ENCODE results near the gene COG1. TPM values are rescaled to one million over a fixed set of nuclear protein-coding genes. Genes with fewer than 3 reads are reported as not detected.

COG1 gene
- total and polyA plus RNA-seq, 9 of the 15 experiments (the other 6 are each of a cell fraction or from before 2014, with no cell fraction given): 9.5 to 26.8 (median 12.9) TPM

DNA sequence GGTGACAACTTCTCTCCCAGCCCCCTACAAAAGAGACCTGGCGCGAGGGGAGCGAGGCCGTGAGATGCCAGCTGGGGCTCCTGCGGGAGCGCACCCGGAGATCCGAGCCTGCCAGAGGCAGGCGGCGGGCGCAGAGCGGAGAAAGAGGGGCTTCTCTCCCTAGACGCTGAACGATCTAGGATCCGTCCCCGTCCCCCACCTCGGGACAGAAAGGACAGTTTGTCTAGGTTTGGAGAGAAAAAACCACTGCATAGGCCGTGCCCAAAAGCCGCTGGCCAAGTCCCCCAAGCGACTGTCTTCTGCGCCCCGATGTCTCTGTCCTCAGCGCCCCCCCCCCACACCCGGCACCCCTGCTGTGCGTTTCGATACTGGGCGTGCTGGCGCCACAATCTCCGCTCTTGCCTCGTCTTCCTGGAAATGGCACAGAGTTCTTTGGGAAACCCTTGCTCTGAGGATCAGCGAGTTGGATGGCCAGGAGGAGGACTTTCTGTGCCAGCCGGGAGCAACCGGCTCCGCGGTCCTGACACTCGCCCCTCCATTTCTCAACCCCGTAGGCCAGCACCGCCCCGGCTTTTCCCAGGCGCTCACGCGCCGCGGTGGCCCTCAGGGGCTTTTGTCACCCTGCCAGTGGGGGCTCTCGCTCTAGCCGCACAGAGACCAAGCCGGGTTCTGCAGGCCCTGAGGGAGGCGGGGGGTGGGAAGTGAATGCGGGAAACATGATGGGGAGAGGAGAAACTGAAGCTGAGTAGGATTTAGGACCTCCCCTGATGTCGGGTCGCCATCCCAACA is 27.0 kb upstream of the COG1 start:
- H3K4me1 ChIP-seq (replicated peaks in 1 of 2; ENCODE audit: control insufficient read depth in 2 of 2, insufficient read depth in 2 of 2, low read length in 2 of 2): peaks cover 0 to 18% of the 10 kb centered on the region in 2 experiments; a peak in 2 of 5 replicates
- no peak overlapping the region for H3K27ac ChIP-seq (ENCODE audit: extremely low read depth, low read depth, low read length)
- FAIRE-seq (no peak), DNase-seq (ENCODE audit: extremely low read depth in 1 of 4, low spot score in 3 of 4) (no peak), ATAC-seq (no peak)
- ChIA-PET POLR2A (interaction anchor here (1.7 kb wide), 1 partner anchor 10 kb away, joined by 4 read pairs; no protein-coding TSS in a partner anchor), CTCF (ENCODE audit: low intra/inter-chr PET ratio) (no interaction called here)
- in situ Hi-C loops (cut with MboI): no loop called here
- intact Hi-C loops (cut with micrococcal nuclease): no loop called here
- no peak overlapping the region for H2AFZ ChIP-seq (ENCODE audit: low read depth, low read length)
- H4K20me1 ChIP-seq (replicated peaks; ENCODE audit: control insufficient read depth, insufficient read depth, low read length): peaks cover 6% of the 10 kb centered on the region
- H3K4me3 ChIP-seq: no peak overlapping the region
- peaks cover 64 to 75% of the 10 kb centered on the region in 2 experiments for H3K27me3 ChIP-seq (ENCODE audit: control insufficient read depth in 2 of 2, insufficient read depth in 2 of 2, low read length in 2 of 2)
- 15% methylated on average over 28 of the region's 51 CpGs for WGBS (ENCODE audit: insufficient coverage, low coverage, missing lambda C conversion rate)
- H3K9me1 ChIP-seq (ENCODE audit: control insufficient read depth, insufficient read depth, low read length): no peaks in the 10 kb centered on the region
- H3K79me2 ChIP-seq (ENCODE audit: control insufficient read depth, insufficient read depth, low read length): no peaks in the 10 kb centered on the region
- no peaks in the 10 kb centered on the region for H3K36me3 ChIP-seq (ENCODE audit: control insufficient read depth, insufficient read depth, low read length)
- no TSS peak for BruUV-seq (replicated peaks)
- no peak overlapping the region for H3K4me2 ChIP-seq (ENCODE audit: insufficient read depth, low read length)
- no peaks in the 10 kb centered on the region for H3K9me3 ChIP-seq (replicated peaks; ENCODE audit: control insufficient read depth, insufficient read depth, low read depth, low read length)
- H3K9ac ChIP-seq (ENCODE audit: insufficient read depth in 1 of 2, low read depth in 2 of 2, low read length in 2 of 2): no peak overlapping the region
- TF ChIP-seq MIER1 (IDR thresholded peaks at IDR 0.05; ENCODE audit: low read depth): no peak
- TF ChIP-seq, protein P1, sequence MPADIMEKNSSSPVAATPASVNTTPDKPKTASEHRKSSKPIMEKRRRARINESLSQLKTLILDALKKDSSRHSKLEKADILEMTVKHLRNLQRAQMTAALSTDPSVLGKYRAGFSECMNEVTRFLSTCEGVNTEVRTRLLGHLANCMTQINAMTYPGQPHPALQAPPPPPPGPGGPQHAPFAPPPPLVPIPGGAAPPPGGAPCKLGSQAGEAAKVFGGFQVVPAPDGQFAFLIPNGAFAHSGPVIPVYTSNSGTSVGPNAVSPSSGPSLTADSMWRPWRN (IDR thresholded peaks at IDR 0.05; ENCODE audit: low read depth): no peak
- no peak for TF ChIP-seq YBX1 (IDR thresholded peaks at IDR 0.05)
- TF ChIP-seq CCAR2 (IDR thresholded peaks at IDR 0.05; ENCODE audit: low read depth, low read length): no peak
- TF ChIP-seq U2AF2 (optimal IDR thresholded peaks at IDR 0.05; ENCODE audit: low read depth, low read length): no peak
- no peak for TF ChIP-seq ZNF717 (CRISPR knock-in tag; IDR thresholded peaks at IDR 0.05)
- TF ChIP-seq, protein P2, sequence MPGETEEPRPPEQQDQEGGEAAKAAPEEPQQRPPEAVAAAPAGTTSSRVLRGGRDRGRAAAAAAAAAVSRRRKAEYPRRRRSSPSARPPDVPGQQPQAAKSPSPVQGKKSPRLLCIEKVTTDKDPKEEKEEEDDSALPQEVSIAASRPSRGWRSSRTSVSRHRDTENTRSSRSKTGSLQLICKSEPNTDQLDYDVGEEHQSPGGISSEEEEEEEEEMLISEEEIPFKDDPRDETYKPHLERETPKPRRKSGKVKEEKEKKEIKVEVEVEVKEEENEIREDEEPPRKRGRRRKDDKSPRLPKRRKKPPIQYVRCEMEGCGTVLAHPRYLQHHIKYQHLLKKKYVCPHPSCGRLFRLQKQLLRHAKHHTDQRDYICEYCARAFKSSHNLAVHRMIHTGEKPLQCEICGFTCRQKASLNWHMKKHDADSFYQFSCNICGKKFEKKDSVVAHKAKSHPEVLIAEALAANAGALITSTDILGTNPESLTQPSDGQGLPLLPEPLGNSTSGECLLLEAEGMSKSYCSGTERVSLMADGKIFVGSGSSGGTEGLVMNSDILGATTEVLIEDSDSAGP (CRISPR knock-in tag; IDR thresholded peaks at IDR 0.05): no peak
- no peak for TF ChIP-seq ZZZ3 (IDR thresholded peaks at IDR 0.05)
- no peak for TF ChIP-seq ILK (tag; IDR thresholded peaks at IDR 0.05; ENCODE audit: borderline replicate concordance, low read depth)
- no peak for TF ChIP-seq FOXA1 (IDR thresholded peaks at IDR 0.05; ENCODE audit: borderline replicate concordance)
- TF ChIP-seq, protein P3, sequence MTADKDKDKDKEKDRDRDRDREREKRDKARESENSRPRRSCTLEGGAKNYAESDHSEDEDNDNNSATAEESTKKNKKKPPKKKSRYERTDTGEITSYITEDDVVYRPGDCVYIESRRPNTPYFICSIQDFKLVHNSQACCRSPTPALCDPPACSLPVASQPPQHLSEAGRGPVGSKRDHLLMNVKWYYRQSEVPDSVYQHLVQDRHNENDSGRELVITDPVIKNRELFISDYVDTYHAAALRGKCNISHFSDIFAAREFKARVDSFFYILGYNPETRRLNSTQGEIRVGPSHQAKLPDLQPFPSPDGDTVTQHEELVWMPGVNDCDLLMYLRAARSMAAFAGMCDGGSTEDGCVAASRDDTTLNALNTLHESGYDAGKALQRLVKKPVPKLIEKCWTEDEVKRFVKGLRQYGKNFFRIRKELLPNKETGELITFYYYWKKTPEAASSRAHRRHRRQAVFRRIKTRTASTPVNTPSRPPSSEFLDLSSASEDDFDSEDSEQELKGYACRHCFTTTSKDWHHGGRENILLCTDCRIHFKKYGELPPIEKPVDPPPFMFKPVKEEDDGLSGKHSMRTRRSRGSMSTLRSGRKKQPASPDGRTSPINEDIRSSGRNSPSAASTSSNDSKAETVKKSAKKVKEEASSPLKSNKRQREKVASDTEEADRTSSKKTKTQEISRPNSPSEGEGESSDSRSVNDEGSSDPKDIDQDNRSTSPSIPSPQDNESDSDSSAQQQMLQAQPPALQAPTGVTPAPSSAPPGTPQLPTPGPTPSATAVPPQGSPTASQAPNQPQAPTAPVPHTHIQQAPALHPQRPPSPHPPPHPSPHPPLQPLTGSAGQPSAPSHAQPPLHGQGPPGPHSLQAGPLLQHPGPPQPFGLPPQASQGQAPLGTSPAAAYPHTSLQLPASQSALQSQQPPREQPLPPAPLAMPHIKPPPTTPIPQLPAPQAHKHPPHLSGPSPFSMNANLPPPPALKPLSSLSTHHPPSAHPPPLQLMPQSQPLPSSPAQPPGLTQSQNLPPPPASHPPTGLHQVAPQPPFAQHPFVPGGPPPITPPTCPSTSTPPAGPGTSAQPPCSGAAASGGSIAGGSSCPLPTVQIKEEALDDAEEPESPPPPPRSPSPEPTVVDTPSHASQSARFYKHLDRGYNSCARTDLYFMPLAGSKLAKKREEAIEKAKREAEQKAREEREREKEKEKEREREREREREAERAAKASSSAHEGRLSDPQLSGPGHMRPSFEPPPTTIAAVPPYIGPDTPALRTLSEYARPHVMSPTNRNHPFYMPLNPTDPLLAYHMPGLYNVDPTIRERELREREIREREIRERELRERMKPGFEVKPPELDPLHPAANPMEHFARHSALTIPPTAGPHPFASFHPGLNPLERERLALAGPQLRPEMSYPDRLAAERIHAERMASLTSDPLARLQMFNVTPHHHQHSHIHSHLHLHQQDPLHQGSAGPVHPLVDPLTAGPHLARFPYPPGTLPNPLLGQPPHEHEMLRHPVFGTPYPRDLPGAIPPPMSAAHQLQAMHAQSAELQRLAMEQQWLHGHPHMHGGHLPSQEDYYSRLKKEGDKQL (CRISPR knock-in tag; IDR thresholded peaks at IDR 0.05; ENCODE audit: borderline replicate concordance): no peak
- TF ChIP-seq RNF2 (IDR thresholded peaks at IDR 0.05): no peak
- TF ChIP-seq ZNF561 (CRISPR knock-in tag; conservative IDR thresholded peaks at IDR 0.05): no peak
- TF ChIP-seq ZNF57 (CRISPR knock-in tag; IDR thresholded peaks at IDR 0.05): no peak
- no peak for TF ChIP-seq RB1 (IDR thresholded peaks at IDR 0.05; ENCODE audit: low read depth)
- TF ChIP-seq ZNF311 (CRISPR knock-in tag; IDR thresholded peaks at IDR 0.05): no peak

Data from K562 (cell line).